ENCODE data around the gene RAB27B. TPM values are rescaled to one million over a fixed set of nuclear protein-coding genes. Genes with fewer than 3 reads are reported as not detected.
A peak's percentile ranks its signal among the peaks of the same experiment; 100 is the strongest.

Gene RAB27B
- polyA plus RNA-seq, 6 donors from 2014 or later: 0.03 to 0.72 (median 0.36) TPM; not detected in 1

GRCh38 chr18:54856105-54856646, 27.9 kb downstream of the RAB27B start:
- DNase-seq (no peak), ATAC-seq (ENCODE audit: low read depth in 2 of 2) (no peak)
- H3K36me3 Mint-ChIP-seq: no peaks in the 10 kb centered on the region
- H3K9me3 Mint-ChIP-seq: peaks cover 0 to 1% (median 0%) of the 10 kb centered on the region in 7 donors
- H3K27me3 Mint-ChIP-seq: peaks cover 0 to 7% (median 5%) of the 10 kb centered on the region in 3 donors
- H3K4me1 Mint-ChIP-seq: no peaks in the 10 kb centered on the region
- H3K27ac Mint-ChIP-seq: no peak overlapping the region
- no peak overlapping the region for H3K4me3 Mint-ChIP-seq

- Mint-ChIP-seq H3K4me3 (no peak overlapping the region), H3K4me1 (no peaks in the 10 kb centered on the region), H3K27ac (no peak overlapping the region), H3K9me3 (peaks cover 0 to 1% (median 0%) of the 10 kb centered on the region in 7 donors), H3K27me3 (peaks cover 0 to 7% (median 5%) of the 10 kb centered on the region in 3 donors), H3K36me3 (no peaks in the 10 kb centered on the region)
- no peak for DNase-seq
- no peak for ATAC-seq (ENCODE audit: low read depth in 2 of 2)
These were observed 29.2 kb downstream of the RAB27B start for GRCh38 chr18:54857499-54857898.

- H3K27me3 Mint-ChIP-seq: peaks cover 0 to 7% (median 5%) of the 10 kb centered on the region in 3 donors
- peaks cover 0 to 1% (median 0%) of the 10 kb centered on the region in 7 donors for H3K9me3 Mint-ChIP-seq
- H3K4me3 Mint-ChIP-seq: no peak overlapping the region
- DNase-seq (no peak), ATAC-seq (ENCODE audit: low read depth in 2 of 2) (no peak)
- H3K36me3 Mint-ChIP-seq: no peaks in the 10 kb centered on the region
- no peak overlapping the region for H3K27ac Mint-ChIP-seq
- H3K4me1 Mint-ChIP-seq: no peaks in the 10 kb centered on the region
These were observed 31.6 kb downstream of the RAB27B start for GRCh38 chr18:54859667-54860421.

- Mint-ChIP-seq H3K36me3 (no peaks in the 10 kb centered on the region), H3K9me3 (peaks cover 0 to 1% (median 0%) of the 10 kb centered on the region in 7 donors), H3K4me1 (no peaks in the 10 kb centered on the region), H3K27ac (no peak overlapping the region), H3K4me3 (no peak overlapping the region), H3K27me3 (peaks cover 0 to 3% (median 3%) of the 10 kb centered on the region in 3 donors)
- no peak for ATAC-seq (ENCODE audit: low read depth in 2 of 2)
- DNase-seq: no peak
These were observed 32.7 kb downstream of the RAB27B start for GRCh38 chr18:54860941-54861340.

GRCh38 chr18:54867131-54867530, 38.9 kb downstream of the RAB27B start:
- Mint-ChIP-seq H3K4me1 (no peaks in the 10 kb centered on the region), H3K9me3 (peaks cover 0 to 3% (median 0%) of the 10 kb centered on the region in 7 donors), H3K36me3 (peaks cover 0 to 3% of the 10 kb centered on the region in 2 donors), H3K27ac (no peak overlapping the region), H3K27me3 (peaks cover 0 to 5% (median 0%) of the 10 kb centered on the region in 3 donors), H3K4me3 (no peak overlapping the region)
- DNase-seq (no peak), ATAC-seq (ENCODE audit: low read depth in 2 of 2) (no peak)

- Mint-ChIP-seq H3K9me3 (peaks cover 0 to 5% (median 0%) of the 10 kb centered on the region in 7 donors), H3K4me1 (no peaks in the 10 kb centered on the region), H3K27me3 (peaks cover 0 to 5% (median 0%) of the 10 kb centered on the region in 3 donors), H3K36me3 (peaks cover 0 to 3% of the 10 kb centered on the region in 2 donors), H3K27ac (no peak overlapping the region), H3K4me3 (no peak overlapping the region)
- ATAC-seq (ENCODE audit: low read depth in 2 of 2) (no peak), DNase-seq (no peak)
These were observed 43.0 kb downstream of the RAB27B start for GRCh38 chr18:54871231-54871630.

GRCh38 chr18:54872681-54873080, 44.4 kb downstream of the RAB27B start:
- Mint-ChIP-seq H3K36me3 (peaks cover 0 to 3% of the 10 kb centered on the region in 2 donors), H3K4me1 (no peaks in the 10 kb centered on the region), H3K27ac (no peak overlapping the region), H3K4me3 (no peak overlapping the region), H3K9me3 (peaks cover 0 to 3% (median 0%) of the 10 kb centered on the region in 7 donors), H3K27me3 (peaks cover 0 to 5% (median 0%) of the 10 kb centered on the region in 3 donors)
- ATAC-seq (ENCODE audit: low read depth in 2 of 2) (no peak), DNase-seq (no peak)

GRCh38 chr18:54873884-54874255, 45.6 kb downstream of the RAB27B start:
- no peak overlapping the region for H3K4me3 Mint-ChIP-seq
- H3K4me1 Mint-ChIP-seq: no peaks in the 10 kb centered on the region
- peaks cover 0 to 3% of the 10 kb centered on the region in 2 donors for H3K36me3 Mint-ChIP-seq
- H3K27me3 Mint-ChIP-seq: peaks cover 0 to 5% (median 0%) of the 10 kb centered on the region in 3 donors
- no peak for DNase-seq
- no peak overlapping the region for H3K27ac Mint-ChIP-seq
- H3K9me3 Mint-ChIP-seq: peaks cover 0 to 2% (median 0%) of the 10 kb centered on the region in 7 donors
- no peak for ATAC-seq (ENCODE audit: low read depth in 2 of 2)

GRCh38 chr18:54875063-54875462, 46.8 kb downstream of the RAB27B start:
- Mint-ChIP-seq H3K4me3 (no peak overlapping the region), H3K27ac (no peak overlapping the region), H3K9me3 (peaks cover 0 to 2% (median 0%) of the 10 kb centered on the region in 7 donors), H3K27me3 (no peaks in the 10 kb centered on the region), H3K36me3 (no peaks in the 10 kb centered on the region), H3K4me1 (no peaks in the 10 kb centered on the region)
- ATAC-seq (ENCODE audit: low read depth in 2 of 2): no peak
- no peak for DNase-seq

- no peak overlapping the region for H3K4me3 Mint-ChIP-seq
- H3K9me3 Mint-ChIP-seq: peaks cover 0 to 2% (median 0%) of the 10 kb centered on the region in 7 donors
- no peaks in the 10 kb centered on the region for H3K36me3 Mint-ChIP-seq
- no peak for ATAC-seq (ENCODE audit: low read depth in 2 of 2)
- no peak for DNase-seq
- H3K4me1 Mint-ChIP-seq: no peaks in the 10 kb centered on the region
- H3K27ac Mint-ChIP-seq: no peak overlapping the region
- peaks cover 0 to 10% (median 0%) of the 10 kb centered on the region in 3 donors for H3K27me3 Mint-ChIP-seq
These were observed 48.8 kb downstream of the RAB27B start for GRCh38 chr18:54877076-54877475.

- no peak for ATAC-seq (ENCODE audit: low read depth in 2 of 2)
- H3K36me3 Mint-ChIP-seq: no peaks in the 10 kb centered on the region
These were observed 49.9 kb downstream of the RAB27B start for GRCh38 chr18:54878159-54878622.

GRCh38 chr18:54878659-54879358, 50.5 kb downstream of the RAB27B start:
- Mint-ChIP-seq H3K27me3 (peaks cover 0 to 21% (median 10%) of the 10 kb centered on the region in 3 donors), H3K27ac (no peak overlapping the region), H3K9me3 (peaks cover 0 to 6% (median 0%) of the 10 kb centered on the region in 7 donors), H3K4me3 (no peak overlapping the region), H3K4me1 (no peaks in the 10 kb centered on the region), H3K36me3 (no peaks in the 10 kb centered on the region)
- ATAC-seq (ENCODE audit: low read depth in 2 of 2) (no peak), DNase-seq (no peak)

More at GRCh38 chr18:54878159-54878622, 49.9 kb downstream of the RAB27B start:
- Mint-ChIP-seq H3K27ac (no peak overlapping the region), H3K27me3 (peaks cover 0 to 17% (median 9%) of the 10 kb centered on the region in 3 donors), H3K9me3 (peaks cover 0 to 6% (median 0%) of the 10 kb centered on the region in 7 donors), H3K4me1 (no peaks in the 10 kb centered on the region), H3K4me3 (no peak overlapping the region)
- DNase-seq: no peak

- DNase-seq (no peak), ATAC-seq (ENCODE audit: low read depth in 2 of 2) (no peak)
- Mint-ChIP-seq H3K36me3 (no peaks in the 10 kb centered on the region), H3K4me3 (no peak overlapping the region), H3K9me3 (peaks cover 0 to 6% (median 0%) of the 10 kb centered on the region in 7 donors), H3K27ac (peak overlapping the region in 1 of 6 donors; percentile 11), H3K4me1 (no peaks in the 10 kb centered on the region), H3K27me3 (peaks cover 0 to 21% (median 10%) of the 10 kb centered on the region in 3 donors)
These were observed 51.4 kb downstream of the RAB27B start for GRCh38 chr18:54879691-54880090.
